ENCODE data around the gene SLC12A9.

- TF ChIP-seq, protein P1, sequence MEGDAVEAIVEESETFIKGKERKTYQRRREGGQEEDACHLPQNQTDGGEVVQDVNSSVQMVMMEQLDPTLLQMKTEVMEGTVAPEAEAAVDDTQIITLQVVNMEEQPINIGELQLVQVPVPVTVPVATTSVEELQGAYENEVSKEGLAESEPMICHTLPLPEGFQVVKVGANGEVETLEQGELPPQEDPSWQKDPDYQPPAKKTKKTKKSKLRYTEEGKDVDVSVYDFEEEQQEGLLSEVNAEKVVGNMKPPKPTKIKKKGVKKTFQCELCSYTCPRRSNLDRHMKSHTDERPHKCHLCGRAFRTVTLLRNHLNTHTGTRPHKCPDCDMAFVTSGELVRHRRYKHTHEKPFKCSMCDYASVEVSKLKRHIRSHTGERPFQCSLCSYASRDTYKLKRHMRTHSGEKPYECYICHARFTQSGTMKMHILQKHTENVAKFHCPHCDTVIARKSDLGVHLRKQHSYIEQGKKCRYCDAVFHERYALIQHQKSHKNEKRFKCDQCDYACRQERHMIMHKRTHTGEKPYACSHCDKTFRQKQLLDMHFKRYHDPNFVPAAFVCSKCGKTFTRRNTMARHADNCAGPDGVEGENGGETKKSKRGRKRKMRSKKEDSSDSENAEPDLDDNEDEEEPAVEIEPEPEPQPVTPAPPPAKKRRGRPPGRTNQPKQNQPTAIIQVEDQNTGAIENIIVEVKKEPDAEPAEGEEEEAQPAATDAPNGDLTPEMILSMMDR (IDR thresholded peaks at IDR 0.05) = no peak
- TF ChIP-seq POLR2A (IDR thresholded peaks at IDR 0.05) = no peak
Observed at GRCh38 chr7:100880645-100881044, 28.1 kb downstream of the SLC12A9 start.

Data from prostate gland (tissue), 2 donors.